ENCODE results near the gene ARHGAP12. TPM values are rescaled to one million over a fixed set of nuclear protein-coding genes. Genes with fewer than 3 reads are reported as not detected.

The ARHGAP12 gene
- total and polyA plus RNA-seq, 2 donors (not counting 3 experiments of a cell fraction or from before 2014, with no cell fraction given) = 5.8 to 19.3 TPM

DNA sequence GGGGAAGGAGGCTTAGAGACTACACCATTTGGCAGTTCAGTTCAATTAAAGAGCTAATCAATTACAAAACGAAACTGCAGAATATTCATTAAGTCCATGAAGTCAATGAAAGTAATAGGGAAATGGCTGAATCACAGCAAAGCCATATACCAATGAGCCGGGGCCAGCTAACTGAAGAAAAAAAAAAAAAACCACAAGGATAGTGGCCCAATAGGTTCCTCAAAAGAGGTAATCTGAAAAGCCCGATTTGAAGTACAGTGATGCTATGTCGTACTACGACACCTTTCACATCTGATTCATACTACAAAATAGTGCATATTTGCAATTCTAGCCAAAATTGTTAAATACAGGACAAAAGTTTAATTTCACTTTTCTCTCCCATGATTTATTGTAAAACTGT lies 2.5 kb downstream of the ARHGAP12 start:
- no peaks in the 10 kb centered on the region for H3K27me3 ChIP-seq (ENCODE audit: control insufficient read depth in 2 of 2, insufficient read depth in 2 of 2, low read length in 2 of 2)
- peaks cover 38% of the 10 kb centered on the region for H3K79me2 ChIP-seq (ENCODE audit: control insufficient read depth, insufficient read depth, low read length)
- peaks cover 7% of the 10 kb centered on the region for H4K20me1 ChIP-seq (replicated peaks; ENCODE audit: control insufficient read depth, extremely low read depth, insufficient read depth, low read length)
- H3K36me3 ChIP-seq (ENCODE audit: control insufficient read depth in 2 of 2, extremely low read depth in 1 of 2, insufficient read depth in 2 of 2, low read length in 2 of 2) = no peaks in the 10 kb centered on the region
- no peak overlapping the region for H2AFZ ChIP-seq (ENCODE audit: low read depth, low read length)
- ChIA-PET CTCF (no interaction called here), POLR2A (interaction anchor here (1.0 kb wide), 1 partner anchor 30 kb away, joined by 3 read pairs; no protein-coding TSS in a partner anchor)
- FAIRE-seq (no peak), DNase-seq (ENCODE audit: low read depth, low spot score) (no peak)
- H3K4me3 ChIP-seq (replicated peaks in 1 of 3; ENCODE audit: insufficient read depth in 1 of 3, low read depth in 1 of 3, low read length in 3 of 3) = no peak overlapping the region
- dilution Hi-C loops (cut with MboI; ENCODE audit: extremely low pct_ligation_motif_present, low sequenced_read_pairs) = no loop called here
- BruUV-seq (replicated peaks) = no TSS peak
- H3K9ac ChIP-seq (replicated peaks; ENCODE audit: extremely low read depth, insufficient read depth, low read length) = no peak overlapping the region
- H3K9me1 ChIP-seq (replicated peaks; ENCODE audit: control insufficient read depth, extremely low read depth, insufficient read depth, low read length) = no peaks in the 10 kb centered on the region
- H3K9me3 ChIP-seq (replicated peaks; ENCODE audit: control insufficient read depth, insufficient read depth, low read length) = no peaks in the 10 kb centered on the region
- intact Hi-C loops (cut with micrococcal nuclease) = loop anchor here (5.0 kb wide), 1 partner anchor 81 kb away; no protein-coding TSS in a partner anchor
- H3K4me2 ChIP-seq (ENCODE audit: insufficient read depth, low read length) = no peak overlapping the region
- peaks cover 26% of the 10 kb centered on the region for H3K4me1 ChIP-seq (ENCODE audit: control insufficient read depth, extremely low read depth, insufficient read depth, low read length)
- no peak overlapping the region for H3K27ac ChIP-seq (ENCODE audit: insufficient read depth, low read depth, low read length)
- no peak for TF ChIP-seq GATA2 (IDR thresholded peaks at IDR 0.05; ENCODE audit: insufficient read depth, insufficient read length, low read depth, low read length)
- no peak for TF ChIP-seq MAX (IDR thresholded peaks at IDR 0.05; ENCODE audit: insufficient read depth, insufficient read length)
- TF ChIP-seq, protein P1, sequence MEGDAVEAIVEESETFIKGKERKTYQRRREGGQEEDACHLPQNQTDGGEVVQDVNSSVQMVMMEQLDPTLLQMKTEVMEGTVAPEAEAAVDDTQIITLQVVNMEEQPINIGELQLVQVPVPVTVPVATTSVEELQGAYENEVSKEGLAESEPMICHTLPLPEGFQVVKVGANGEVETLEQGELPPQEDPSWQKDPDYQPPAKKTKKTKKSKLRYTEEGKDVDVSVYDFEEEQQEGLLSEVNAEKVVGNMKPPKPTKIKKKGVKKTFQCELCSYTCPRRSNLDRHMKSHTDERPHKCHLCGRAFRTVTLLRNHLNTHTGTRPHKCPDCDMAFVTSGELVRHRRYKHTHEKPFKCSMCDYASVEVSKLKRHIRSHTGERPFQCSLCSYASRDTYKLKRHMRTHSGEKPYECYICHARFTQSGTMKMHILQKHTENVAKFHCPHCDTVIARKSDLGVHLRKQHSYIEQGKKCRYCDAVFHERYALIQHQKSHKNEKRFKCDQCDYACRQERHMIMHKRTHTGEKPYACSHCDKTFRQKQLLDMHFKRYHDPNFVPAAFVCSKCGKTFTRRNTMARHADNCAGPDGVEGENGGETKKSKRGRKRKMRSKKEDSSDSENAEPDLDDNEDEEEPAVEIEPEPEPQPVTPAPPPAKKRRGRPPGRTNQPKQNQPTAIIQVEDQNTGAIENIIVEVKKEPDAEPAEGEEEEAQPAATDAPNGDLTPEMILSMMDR (IDR thresholded peaks at IDR 0.05; ENCODE audit: extremely low read depth in 1 of 2, insufficient read depth in 1 of 2, low read depth in 1 of 2, low read length in 2 of 2) = no peak
- TF ChIP-seq MYC (IDR thresholded peaks at IDR 0.05; ENCODE audit: low read depth, low read length) = no peak
- no peak for TF ChIP-seq POLR2AphosphoS5 (IDR thresholded peaks at IDR 0.05; ENCODE audit: insufficient read depth, low read depth, low read length)

DNA sequence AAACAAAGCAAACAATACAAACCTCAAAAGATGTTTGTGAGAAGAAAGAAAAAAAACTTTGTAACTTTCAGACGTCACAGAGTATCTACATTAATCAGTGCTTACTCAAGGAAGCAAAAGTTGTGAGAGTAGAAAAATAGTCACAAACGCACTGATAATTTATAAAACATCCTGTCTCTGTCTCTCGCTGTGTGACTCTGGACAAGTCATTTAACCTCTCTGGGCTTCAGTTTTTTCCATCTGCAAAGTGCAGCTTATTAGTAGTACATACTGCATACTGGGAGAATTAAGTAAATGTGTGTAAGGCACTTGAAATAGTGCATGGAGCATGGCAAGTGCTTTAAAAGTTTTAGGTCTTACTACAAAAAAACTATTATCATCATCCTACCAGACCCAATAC lies 3.8 kb downstream of the ARHGAP12 start:
- no peak overlapping the region for H3K4me2 ChIP-seq (ENCODE audit: insufficient read depth, low read length)
- dilution Hi-C loops (cut with MboI; ENCODE audit: extremely low pct_ligation_motif_present, low sequenced_read_pairs) = no loop called here
- CTCF ChIA-PET = interaction anchor here (1.9 kb wide), 1 partner anchor 63 kb away, joined by 5 read pairs; no protein-coding TSS in a partner anchor

More for the DNA sequence above, 3.8 kb downstream of the ARHGAP12 start:
- no peak for FAIRE-seq
- H3K27me3 ChIP-seq (ENCODE audit: control insufficient read depth in 2 of 2, insufficient read depth in 2 of 2, low read length in 2 of 2) = no peaks in the 10 kb centered on the region
- no peak overlapping the region for H2AFZ ChIP-seq (ENCODE audit: low read depth, low read length)
- TF ChIP-seq POLR2AphosphoS5 (IDR thresholded peaks at IDR 0.05; ENCODE audit: insufficient read depth, low read depth, low read length) = no peak
- no peak for TF ChIP-seq JUN (IDR thresholded peaks at IDR 0.05; ENCODE audit: borderline replicate concordance, insufficient read depth, insufficient read length, low read depth)
- TF ChIP-seq MYC (IDR thresholded peaks at IDR 0.05; ENCODE audit: low read depth, low read length) = no peak
- TF ChIP-seq EZH2 (IDR thresholded peaks at IDR 0.05; ENCODE audit: borderline replicate concordance, low read depth, low read length, severe bottlenecking) = no peak
- TF ChIP-seq GATA2 (IDR thresholded peaks at IDR 0.05; ENCODE audit: insufficient read depth, insufficient read length, low read depth, low read length) = no peak
- H4K20me1 ChIP-seq (replicated peaks; ENCODE audit: control insufficient read depth, extremely low read depth, insufficient read depth, low read length) = peaks cover 7% of the 10 kb centered on the region
- no peak overlapping the region for H3K9ac ChIP-seq (replicated peaks; ENCODE audit: extremely low read depth, insufficient read depth, low read length)
- H3K79me2 ChIP-seq (ENCODE audit: control insufficient read depth, insufficient read depth, low read length) = peaks cover 41% of the 10 kb centered on the region
- no peaks in the 10 kb centered on the region for H3K36me3 ChIP-seq (ENCODE audit: control insufficient read depth in 2 of 2, extremely low read depth in 1 of 2, insufficient read depth in 2 of 2, low read length in 2 of 2)
- H3K4me1 ChIP-seq (ENCODE audit: control insufficient read depth, extremely low read depth, insufficient read depth, low read length) = peaks cover 16% of the 10 kb centered on the region
- H3K9me3 ChIP-seq (replicated peaks; ENCODE audit: control insufficient read depth, insufficient read depth, low read length) = no peaks in the 10 kb centered on the region
- intact Hi-C loops (cut with micrococcal nuclease) = loop anchor here (5.0 kb wide), 1 partner anchor 82 kb away; no protein-coding TSS in a partner anchor
- no peaks in the 10 kb centered on the region for H3K9me1 ChIP-seq (replicated peaks; ENCODE audit: control insufficient read depth, extremely low read depth, insufficient read depth, low read length)
- no TSS peak for BruUV-seq (replicated peaks)
- no peak overlapping the region for H3K4me3 ChIP-seq (replicated peaks in 1 of 3; ENCODE audit: insufficient read depth in 1 of 3, low read depth in 1 of 3, low read length in 3 of 3)
- H3K27ac ChIP-seq (ENCODE audit: insufficient read depth, low read depth, low read length) = no peak overlapping the region
- POLR2A ChIA-PET = no interaction called here
- DNase-seq (ENCODE audit: low read depth, low spot score) = no peak

Data from endothelial cell of umbilical vein (primary cell).